CD4-positive, alpha-beta T cell treated with Interleukin-21 for 1 hour (primary cell): ENCODE measurements around the gene SEC16B.

Experiments used
- DNase-seq: peaks from one replicate; pipeline ENCODE4 v3.0.0-alpha.2; 2020

The SEC16B gene

DNA sequence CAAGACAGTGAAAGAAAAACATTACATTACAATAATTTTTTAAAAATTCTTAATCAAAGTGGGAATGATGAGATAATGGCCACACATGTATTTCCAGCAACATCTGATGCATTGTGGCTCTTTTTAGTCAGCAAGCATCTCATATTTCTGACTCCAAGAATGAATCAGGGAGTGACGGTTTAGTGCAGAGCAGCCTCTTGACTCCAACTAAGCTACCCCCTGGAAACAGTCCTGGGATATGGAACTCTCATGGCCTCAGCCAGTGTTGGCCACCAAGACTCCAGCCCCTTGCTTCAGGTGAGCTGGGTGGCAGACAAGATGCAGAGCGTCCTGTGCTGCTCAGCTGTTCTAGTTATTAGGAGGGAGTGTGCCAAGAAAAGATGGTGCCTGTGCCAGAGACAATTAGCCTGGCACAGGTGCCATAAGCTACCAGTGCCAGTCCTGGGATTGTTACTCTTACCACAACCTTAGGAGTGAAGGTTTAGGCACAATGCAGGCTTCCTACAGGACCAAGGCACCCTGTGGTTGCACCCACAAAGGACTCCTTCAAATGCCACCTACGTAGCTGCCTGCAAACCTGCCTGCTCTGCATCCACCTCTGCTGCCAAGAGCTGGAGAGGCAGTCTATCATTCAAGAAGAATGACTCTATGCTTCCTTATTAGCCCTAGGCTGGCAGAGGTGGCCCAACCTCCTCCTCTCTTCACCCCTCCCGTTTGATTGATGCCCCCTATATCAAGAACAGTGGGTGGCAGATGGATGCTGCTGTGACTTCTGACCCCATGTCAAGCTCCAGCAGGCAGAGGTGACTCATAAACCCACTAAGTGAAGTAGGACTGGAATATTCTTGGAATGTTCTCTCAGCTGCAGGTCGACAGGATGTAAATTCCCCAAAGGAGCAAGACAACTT lies 6.0 kb upstream of the SEC16B start:
- DNase-seq: no peak

DNA sequence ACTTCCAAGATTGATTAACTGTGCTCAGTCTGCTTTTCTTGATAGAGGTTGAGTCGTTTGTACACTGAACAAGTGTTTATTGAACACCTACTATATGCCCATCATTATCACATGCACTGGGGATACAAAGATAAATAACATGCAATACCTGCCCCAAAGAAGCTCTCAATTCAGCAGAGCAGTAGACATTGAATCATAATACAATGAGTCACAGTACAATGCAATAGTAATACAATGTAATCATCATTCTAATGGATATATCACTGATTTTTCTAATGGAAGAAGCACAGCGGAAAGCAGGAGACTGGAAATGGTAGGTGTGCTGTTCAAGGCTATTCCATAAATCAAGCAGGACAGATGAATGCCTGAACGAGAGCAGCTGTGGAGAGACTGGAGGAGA lies 3.7 kb upstream of the SEC16B start:
- no peak for DNase-seq

DNA sequence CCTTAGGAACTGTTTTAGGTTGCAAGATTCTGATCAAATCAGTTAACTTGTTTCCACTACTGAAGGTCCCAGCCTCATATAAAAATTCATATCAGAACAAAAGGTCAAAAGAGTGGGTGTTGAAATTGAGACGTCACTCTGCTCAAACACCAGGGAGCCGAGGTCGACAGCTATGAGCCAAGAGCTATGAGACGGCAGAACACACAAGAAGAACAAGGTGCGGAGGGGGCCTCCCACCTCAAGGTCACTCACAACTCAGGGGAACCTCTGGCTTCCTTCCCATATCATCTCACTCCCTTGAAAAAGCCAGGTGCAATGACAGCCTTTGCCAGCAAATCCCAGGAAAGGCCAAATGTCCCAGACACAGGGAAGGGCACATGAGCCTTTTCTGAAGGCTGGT lies 749 bp downstream of the SEC16B start:
- DNase-seq: no peak

DNA sequence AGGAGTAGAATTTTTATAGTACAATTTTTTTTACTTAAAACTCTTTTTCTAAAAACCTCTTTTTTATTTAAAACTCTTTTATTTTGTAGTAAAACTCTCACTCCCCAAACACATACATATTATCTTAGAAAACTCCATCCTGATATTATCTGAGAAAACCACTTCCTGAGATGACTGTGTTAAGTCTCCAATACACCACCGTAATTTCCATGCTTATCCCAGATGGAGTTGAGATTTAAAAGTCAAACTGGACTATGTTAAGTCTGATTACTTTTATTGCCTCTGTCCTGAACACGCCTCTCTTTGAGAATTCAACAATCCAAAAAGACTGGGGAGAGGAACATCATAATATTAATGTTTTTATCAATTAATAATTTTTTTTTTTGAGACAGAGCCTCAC lies 3.7 kb downstream of the SEC16B start:
- no peak for DNase-seq

DNA sequence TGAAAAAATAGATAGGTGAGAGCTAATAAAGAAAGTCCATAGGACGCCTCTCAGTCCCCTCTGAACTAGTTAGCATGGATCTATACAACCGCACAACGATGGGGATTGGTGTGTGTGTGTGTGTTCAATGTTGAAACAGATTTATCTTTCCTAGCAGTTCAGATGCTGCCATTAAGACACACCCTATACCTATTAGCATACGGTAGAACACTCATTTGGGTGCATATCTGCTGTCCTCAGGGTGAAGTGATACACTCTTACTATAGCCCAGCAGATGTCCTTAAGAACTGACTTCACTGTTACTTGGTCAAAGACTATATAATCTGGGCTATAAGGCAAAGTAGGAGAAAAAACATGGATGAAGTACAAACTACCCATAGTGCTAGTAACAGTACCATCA lies 4.6 kb downstream of the SEC16B start:
- DNase-seq: no peak

DNA sequence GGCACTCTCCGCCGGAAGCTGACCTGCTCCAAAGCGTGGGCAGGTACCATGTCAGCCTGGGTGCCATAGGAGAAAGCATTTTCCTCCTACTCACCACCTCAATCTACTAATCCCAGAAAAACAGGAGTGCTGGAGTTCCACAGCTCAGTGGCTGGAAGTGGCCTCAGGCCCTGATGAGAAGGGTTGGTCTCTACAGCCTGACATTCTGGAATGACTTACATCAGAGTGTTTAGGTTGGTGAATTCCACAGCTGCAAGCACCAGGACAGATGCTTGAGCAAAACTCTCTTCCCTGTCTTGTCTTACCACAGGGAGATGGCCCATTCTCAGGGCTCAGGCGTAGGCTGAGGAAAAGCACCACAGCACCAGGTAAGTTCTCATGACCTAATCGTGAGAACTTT lies 5.5 kb downstream of the SEC16B start:
- no peak for DNase-seq

DNA sequence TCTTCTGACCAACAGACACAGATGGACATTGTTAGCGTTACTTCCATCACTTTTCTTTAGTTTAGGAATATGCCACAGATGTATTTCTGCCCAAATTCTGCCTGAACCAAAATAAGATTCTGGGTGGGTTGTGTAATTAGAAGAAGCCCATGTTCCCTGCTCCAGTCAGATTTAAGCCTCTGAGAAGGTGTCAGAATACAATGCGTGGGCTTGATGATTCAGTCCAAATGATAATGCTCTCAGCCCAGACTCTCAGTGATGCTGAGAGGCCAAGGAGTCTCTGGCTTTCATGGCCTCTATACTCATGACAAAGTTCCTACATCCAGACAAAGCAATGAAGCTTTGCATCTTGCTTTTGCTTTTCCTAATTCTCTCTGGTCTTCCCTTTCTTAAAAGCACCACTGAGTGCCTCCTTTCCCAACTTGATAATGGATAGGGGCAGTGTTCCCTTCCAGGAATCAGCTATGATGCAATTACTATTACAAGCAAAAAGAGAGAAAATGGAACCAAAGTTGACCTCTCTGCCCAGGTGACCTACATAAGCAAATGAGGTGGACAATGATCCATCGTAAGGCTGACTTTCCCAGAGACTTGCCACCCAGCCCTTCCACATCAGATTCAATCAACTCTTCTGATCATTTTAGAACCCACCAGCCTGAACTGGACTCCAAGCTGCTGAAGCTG lies 8.8 kb downstream of the SEC16B start:
- DNase-seq: no peak

DNA sequence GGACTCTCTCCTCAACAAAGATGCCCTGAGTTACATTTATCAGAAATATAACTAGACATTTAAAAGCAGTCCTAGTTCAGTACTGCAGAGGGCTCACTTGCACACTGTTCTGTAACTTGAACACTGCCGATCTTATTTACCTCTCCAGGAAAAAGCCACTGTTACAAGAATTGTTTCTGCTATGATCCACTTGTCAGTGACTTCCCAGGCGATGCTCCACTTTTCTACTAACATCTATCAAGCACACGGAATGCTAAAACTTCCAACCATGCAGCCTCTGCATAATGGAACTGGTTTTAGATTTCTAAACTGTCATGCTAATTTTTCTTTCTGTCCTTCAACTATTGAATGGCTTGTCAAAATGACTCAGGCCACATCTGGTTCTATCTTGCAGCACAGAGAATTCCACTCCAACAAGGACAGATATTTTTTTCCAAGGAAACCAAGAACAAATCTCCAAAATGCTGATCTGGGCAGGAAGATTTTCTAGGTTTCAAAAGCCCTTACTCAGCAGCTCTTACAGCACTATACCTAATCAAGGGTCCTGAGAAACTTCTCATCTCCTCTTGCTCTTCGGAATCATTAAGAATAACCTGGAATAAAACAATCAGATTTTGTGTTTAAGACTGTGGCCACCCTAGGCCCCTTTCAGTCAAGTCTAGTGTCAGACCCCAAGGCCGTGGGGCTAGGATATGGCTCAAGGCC lies 9.9 kb downstream of the SEC16B start:
- no peak for DNase-seq

DNA sequence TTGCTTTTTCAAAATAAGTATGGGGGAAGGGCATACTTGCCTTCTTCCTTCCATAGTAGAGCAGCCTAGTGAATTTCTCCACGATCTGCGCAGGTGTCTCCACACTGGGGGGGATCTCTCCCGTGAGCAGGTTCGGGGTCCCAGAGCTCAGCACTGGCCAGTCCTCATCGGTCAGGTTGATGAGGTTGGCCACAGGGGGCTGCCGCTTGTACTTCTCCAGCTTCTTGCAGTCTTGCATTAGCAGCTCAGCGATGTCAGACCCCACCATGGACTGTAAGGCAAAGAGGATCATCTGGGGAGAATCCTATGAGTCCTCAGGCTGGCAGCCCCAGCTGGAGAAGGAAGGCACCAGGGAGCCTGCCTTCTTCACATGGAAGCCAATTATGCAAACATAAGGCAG lies 11.8 kb downstream of the SEC16B start:
- no peak for DNase-seq

DNA sequence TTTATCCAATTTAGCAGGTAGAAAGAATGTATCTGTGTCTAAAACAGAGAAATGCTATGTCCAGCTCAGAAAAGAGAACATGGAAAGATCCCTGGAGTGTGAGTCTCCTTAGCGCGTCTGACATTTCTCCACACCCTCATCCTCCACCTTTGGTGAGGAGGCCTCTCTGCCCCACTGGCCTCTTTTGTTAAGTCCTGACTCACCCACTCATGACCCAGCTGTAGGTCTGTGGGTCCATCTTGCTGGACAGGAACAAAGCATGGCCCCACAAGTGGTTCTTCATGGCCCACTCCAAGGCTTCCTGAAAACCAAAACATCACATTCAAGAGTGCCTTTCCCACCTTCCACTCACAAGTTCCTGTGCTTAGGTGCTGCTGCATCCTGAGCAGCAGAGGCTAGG lies 15.8 kb downstream of the SEC16B start:
- no peak for DNase-seq

DNA sequence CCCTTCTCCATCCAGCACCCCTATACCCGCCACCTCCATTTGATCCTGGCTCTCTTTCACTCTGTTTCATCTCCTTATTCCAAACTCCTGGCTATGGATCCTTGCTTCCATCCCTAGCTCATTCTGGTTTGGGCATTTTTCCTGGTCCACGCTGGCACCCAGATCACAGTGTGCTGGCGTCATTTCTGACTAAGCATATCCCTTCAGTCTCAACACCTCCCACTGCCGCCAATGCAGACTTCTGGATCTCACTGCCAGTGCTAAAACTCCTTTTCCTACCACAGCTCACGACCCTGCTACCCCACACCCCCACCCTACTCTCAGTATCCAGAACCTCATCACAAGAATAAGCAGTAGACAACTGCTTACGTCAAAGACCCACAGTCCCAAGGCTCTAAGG lies 16.3 kb downstream of the SEC16B start:
- no peak for DNase-seq

DNA sequence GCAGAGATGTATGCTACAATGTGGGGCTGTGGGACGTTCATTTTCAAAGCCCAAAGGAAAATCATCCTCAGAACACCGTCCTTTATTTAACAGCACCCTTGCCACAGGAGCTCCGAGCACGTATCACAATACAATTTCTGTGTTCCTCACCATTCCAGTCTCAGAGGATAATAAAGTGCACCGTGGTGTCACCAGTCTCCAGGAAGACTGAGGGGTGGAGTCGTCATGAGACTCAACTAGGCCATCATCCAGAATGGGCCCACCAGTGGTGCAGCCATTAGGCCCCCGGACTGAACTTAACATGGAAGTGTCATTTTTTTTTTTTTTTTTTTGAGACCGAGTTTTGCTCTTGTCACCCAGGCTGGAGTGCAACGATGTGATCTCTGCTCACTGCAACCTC lies 17.2 kb downstream of the SEC16B start:
- no peak for DNase-seq

DNA sequence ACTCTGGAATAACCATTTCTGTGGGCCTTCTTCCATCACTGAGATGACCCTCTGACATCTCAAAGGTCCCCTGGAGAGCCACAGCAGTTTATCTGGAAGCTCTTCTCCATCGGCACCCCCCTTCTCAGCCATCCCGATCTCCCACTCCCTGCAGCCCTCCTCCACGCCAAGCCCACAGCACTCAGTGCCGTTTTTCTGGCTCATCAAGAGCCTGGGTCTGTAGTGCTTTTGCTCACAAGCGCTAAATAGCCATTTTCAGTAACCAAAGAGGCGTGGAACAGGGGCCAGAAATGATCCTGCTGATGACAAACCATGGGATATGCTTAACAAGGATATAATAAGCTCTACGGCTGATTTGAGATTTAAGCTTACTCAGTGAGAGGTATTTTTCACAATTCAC lies 17.6 kb downstream of the SEC16B start:
- no peak for DNase-seq

DNA sequence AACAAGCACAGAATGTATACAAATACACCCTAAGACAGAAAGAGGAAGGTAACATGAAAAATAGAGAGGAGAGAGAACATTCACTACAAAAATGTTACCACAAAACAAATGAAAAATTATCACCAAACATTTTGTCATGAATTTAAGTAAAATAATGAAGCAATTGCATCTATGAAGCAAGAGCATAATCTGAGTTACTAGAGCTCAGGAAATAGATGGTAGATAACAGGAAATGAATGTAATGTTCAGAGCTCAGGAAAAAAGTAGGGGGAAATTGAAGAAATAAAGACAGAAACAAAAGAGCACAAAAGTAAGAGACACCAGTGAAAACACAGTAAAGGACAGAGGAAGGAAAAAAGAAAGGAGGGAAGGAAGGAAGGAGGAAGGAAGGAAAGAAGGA lies 19.4 kb downstream of the SEC16B start:
- DNase-seq: no peak

DNA sequence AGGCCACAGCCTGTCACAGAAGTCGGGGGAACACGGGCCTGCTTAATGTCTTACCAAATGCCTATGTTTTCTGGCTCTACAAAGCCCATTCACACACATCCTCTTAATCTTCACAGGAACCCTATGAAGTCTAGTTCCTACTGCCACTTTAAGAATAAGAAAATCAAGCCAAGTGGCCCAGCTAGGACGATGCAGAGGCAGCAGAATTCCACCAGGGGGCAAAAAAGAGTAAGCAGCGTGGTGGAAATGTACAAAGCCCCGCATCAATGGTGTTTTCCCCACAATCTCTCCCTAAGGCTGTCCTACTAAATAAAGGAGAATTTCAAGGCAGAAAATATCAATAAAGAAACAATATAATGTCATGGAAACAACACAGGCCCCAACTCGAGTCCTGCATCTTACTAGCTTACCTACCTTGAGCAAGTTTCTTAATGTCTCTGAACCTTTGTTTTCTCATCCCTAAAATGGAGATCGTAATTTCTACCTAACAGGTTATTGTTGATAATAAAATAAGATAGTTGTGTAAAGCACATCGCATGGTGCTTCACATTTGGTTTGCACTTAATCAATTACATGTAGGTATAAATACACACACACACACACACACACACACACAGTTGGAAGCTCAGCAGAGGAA lies 21.4 kb downstream of the SEC16B start:
- DNase-seq: peak; percentile 13

DNA sequence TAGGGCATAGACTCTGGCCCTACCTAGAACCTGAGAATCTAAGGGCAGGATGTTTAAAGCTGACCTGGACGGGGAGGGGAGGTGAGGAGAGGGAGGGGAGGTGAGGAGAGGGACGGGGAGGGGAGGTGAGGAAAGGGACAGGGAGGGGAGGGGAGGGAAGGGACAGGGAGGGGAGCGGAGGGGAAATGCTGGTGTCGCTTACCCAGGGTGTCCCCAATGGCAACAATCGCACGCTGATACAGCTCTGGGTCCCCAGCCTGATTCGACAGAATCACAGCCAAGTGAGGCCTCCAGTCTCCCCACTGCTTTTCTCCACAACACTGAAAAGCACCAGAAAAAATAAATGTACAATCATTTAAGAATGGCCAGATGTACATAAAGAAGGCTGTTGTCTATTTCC lies 22.2 kb downstream of the SEC16B start:
- no peak for DNase-seq

DNA sequence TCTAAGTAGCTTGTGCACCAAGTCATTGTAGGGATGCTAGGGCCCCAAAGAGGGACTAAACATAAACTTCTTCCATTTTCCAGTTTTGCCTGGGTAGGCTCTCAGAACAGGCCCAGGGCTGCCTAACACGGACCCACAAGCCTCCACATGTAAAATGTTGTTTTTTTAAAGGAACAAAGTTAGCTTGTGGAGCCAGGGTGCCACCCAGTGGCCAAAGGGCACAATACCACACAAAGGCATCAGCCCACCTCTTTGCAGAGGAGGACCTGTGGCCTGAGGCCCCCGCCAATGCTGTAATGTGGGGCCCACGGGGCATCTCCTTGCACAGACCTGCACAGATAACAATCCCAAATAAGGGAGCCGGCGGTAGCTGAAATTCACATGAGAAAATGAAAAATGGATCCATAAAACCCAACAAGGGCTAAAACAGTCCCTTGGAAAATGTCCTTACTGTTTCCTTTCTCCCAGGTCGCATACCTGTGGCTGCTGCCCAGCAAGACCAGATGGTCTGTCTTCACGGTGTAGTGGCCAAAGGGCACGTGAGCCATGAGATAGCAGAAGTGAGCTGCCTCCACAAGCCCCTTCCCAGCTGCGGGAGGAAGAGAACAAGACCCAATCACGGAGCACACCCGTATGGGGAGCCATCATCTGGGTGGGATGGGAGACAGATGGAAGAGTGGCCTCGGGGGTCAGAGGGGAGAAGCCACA lies 23.8 kb downstream of the SEC16B start:
- peak; percentile 2 for DNase-seq

DNA sequence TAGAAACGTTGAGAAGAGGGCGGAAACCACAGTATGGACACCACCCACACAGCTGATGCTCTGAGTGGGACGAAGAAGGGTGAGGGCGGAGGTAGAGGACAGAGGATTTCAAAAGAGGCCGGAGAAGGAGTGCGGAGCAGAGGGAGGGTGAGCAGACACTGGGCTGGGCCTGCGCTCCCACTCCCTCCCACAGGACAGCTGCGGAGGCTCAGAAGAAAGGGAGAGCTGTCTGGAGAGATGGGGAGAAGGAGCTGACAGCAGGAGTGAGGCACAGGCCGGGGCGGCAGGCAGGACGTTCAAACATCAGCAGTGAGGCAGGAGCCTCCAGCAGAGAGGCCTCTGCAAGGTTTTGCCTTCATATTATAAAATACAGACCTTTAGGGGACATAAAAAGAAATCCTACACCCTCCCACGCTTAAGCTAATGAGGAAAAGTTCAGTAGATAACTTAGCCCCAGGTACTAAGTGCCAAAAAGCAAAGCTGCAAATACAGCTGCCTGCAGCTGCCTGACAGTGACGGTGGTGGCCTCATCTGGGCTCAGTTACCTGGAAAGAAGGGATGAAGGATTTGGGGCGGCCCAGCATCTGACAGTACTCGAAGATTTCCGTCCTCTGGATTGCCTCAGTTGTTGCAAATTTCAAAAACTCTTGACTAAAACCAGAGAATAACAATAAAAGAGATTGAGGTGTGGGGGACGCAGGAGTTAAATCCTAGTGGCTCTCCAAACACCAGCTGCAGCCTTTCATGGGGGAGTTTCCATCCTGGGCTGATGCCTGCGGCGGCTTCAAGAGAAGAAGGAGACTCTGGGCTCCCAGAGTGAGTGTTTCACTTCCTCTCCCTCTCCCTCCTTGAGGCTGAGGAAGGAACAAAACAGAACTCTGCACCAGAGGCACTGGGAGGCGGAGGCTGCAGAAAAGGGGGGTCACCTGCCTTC lies 25.6 kb downstream of the SEC16B start:
- DNase-seq: no peak

DNA sequence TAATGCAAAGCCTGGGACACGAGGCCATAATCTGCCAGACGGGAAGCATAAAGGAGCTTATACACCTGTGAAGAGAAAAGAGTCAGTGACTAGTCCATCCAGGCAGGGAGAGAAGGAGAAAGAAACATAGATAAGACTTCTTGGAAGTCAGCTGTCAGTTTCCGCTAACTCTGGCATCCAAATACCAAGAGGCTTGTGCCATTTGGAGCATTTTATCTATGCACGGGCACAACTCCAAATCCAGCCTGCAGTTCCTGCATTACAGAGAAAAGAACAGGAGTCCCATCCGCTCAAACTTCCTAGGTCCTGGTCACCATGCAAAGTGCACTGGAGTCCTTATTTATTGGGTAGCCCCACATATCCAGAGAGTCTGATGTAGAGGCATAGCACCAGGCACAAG lies 27.9 kb downstream of the SEC16B start:
- DNase-seq: no peak

DNA sequence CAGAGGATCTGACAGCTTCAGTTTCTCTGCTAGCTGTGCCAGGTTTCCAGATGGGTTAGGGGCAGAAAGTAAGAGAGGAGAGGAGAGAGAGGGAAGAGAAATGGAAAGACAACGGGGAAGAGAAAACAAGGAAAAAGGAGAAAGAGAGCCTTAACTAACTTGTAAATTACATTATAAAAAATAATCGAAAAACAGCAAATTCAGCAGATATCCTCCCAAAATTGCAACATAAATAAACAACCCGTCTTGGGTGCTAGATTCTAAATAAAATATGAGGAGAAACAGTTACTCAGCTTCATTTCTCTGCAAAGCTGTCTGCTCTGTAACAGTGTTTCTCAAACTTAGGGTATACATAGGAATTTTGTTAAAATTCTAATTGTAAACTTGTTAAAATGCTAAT lies 29.2 kb downstream of the SEC16B start:
- DNase-seq: no peak

DNA sequence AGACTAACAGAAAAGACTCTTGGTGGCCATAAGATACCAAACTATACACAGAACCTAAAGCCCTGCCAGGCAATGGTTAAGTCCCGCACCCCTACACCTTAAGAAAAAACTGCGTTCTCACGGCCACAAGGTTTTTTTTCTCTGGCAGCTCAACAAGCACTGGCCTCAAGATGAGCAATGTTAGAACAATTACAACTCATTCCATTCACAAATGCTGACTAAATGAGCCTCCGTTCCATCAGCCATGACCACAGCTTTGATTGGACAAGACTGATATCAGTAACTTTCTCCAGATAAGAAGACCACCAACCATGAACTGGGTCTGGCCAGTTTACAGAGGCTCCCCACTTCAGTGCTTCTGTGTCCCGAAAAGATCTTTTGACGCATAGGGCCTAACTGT lies 31.9 kb downstream of the SEC16B start:
- no peak for DNase-seq
